T-helper 17 cell (primary cell): ENCODE data around the gene RALGAPA1. TPM values are rescaled to one million over a fixed set of nuclear protein-coding genes. Genes with fewer than 3 reads are reported as not detected.
A peak's percentile ranks its signal among the peaks of the same experiment; 100 is the strongest.

Experiments used
- ATAC-seq: fragments of 150-1000 bp; cut with Tn5 transposase; 2 replicates; pipeline ENCODE4 v1.10.0; 2021; ENCODE audit warnings: mild to moderate bottlenecking, moderate library complexity
- DNase-seq, 3 donors: peaks; one replicate each; pipeline versions ENCODE4 v3.0.0 to v3.0.0-alpha.2; 2020 to 2021
- H3K9me3 ChIP-seq: one replicate; pipeline ENCODE4 v1.7.0; 2013; ENCODE audit warnings: low read length, mild to moderate bottlenecking; ENCODE audit not compliant: control insufficient read depth, poor library complexity, severe bottlenecking
- H3K27ac Mint-ChIP-seq: one replicate; pipeline ENCODE4 v1.8.0; 2022; ENCODE audit warnings: mild to moderate bottlenecking, moderate library complexity, mixed read lengths
- H3K27me3 Mint-ChIP-seq: one replicate; pipeline ENCODE4 v1.8.0; 2022; ENCODE audit warnings: mixed read lengths
- H3K36me3 Mint-ChIP-seq: one replicate; pipeline ENCODE4 v1.8.0; 2022; ENCODE audit warnings: low read depth, mixed read lengths
- H3K4me1 Mint-ChIP-seq: one replicate; pipeline ENCODE4 v1.8.0; 2022; ENCODE audit warnings: mild to moderate bottlenecking, mixed read lengths
- H3K4me3 Mint-ChIP-seq: one replicate; pipeline ENCODE4 v1.8.0; 2022; ENCODE audit warnings: mild to moderate bottlenecking, moderate library complexity, mixed read lengths
- total RNA-seq, 4 donors: library from RNA in 2 of 4; stranded (reverse) in 2 of 4; gene quantifications; one replicate each; pipeline ENCODE4 v1.2.3 and lab custom pipeline; 2022 to 2026

Gene RALGAPA1
- total RNA-seq, 2 donors from 2014 or later, result 79.0 to 79.4 TPM

DNA sequence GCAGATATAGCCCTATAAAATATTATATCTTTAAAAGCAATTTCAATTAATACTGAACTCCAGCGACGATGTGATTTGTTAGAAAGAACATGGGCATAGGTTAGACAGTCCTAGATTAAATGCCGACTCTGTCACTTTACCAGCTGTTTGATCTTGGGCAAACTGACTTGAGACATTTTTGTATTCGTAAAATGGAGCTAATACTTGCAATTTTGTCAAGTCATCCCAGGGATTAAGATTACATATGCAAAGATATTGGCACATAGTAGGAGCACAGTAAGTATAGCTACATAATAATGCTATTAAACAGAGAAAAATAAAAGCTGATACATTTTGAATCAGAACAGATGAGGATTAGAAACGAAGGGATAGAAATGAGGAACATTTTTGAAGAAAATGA is 266.1 kb downstream of the RALGAPA1 start:
- Mint-ChIP-seq H3K27me3 (no peaks in the 10 kb centered on the region), H3K4me3 (no peak overlapping the region), H3K36me3 (peaks cover 3% of the 10 kb centered on the region), H3K27ac (no peak overlapping the region), H3K4me1 (no peaks in the 10 kb centered on the region)
- H3K9me3 ChIP-seq, result no peaks in the 10 kb centered on the region
- ATAC-seq, result no peak
- DNase-seq, result no peak

DNA sequence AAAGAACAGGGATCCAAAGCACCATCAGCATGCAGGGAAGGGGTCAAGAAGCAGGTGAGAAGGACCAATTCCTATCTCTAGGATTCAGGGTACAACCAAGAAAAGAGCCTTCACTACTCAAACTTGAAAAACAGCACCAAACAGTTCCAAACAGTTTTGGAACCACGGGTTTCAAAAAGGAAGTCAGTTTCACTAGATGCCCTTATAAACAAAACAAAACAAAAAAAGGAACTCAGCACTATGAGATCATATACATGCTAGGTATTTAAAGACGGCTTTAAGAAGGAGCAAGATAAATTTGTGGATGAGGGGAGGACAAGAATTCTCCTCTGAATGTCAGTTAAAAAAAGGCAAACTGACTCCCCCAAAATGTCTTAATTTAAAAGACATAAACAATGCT is 269.1 kb downstream of the RALGAPA1 start:
- no peak for DNase-seq
- Mint-ChIP-seq H3K36me3 (peaks cover 3% of the 10 kb centered on the region), H3K27ac (no peak overlapping the region), H3K4me3 (no peak overlapping the region), H3K27me3 (peaks cover 16% of the 10 kb centered on the region), H3K4me1 (peaks cover 7% of the 10 kb centered on the region)
- H3K9me3 ChIP-seq, result no peaks in the 10 kb centered on the region
- ATAC-seq, result no peak

DNA sequence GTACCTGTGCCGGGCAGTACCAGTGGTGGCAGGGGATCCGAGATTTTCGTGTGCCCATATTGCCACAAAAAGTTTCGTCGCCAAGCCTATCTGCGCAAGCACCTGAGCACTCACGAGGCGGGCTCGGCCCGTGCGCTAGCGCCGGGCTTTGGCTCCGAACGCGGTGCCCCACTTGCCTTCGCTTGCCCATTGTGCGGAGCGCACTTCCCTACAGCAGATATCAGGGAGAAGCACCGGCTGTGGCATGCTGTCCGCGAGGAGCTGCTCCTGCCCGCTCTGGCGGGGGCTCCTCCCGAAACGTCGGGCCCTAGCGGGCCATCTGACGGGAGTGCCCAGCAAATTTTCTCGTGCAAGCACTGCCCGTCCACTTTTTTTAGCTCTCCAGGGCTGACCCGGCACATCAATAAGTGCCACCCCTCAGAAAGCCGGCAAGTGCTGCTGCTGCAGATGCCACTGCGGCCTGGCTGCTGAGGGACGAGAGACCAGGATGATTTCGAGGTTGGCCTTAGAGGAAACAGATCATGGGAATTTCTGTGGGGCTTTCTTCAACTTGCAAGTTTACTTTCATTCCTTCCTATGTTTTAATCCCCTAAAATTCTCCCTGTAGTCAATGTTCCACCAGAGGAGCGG is 273.5 kb downstream of the RALGAPA1 start:
- DNase-seq (no peak), ATAC-seq (no peak)
- H3K27me3 Mint-ChIP-seq, result peaks cover 40% of the 10 kb centered on the region
- no peak overlapping the region for H3K27ac Mint-ChIP-seq
- H3K4me1 Mint-ChIP-seq, result peaks cover 13% of the 10 kb centered on the region
- peaks cover 5% of the 10 kb centered on the region for H3K36me3 Mint-ChIP-seq
- no peaks in the 10 kb centered on the region for H3K9me3 ChIP-seq
- H3K4me3 Mint-ChIP-seq, result peak overlapping the region; percentile 86

DNA sequence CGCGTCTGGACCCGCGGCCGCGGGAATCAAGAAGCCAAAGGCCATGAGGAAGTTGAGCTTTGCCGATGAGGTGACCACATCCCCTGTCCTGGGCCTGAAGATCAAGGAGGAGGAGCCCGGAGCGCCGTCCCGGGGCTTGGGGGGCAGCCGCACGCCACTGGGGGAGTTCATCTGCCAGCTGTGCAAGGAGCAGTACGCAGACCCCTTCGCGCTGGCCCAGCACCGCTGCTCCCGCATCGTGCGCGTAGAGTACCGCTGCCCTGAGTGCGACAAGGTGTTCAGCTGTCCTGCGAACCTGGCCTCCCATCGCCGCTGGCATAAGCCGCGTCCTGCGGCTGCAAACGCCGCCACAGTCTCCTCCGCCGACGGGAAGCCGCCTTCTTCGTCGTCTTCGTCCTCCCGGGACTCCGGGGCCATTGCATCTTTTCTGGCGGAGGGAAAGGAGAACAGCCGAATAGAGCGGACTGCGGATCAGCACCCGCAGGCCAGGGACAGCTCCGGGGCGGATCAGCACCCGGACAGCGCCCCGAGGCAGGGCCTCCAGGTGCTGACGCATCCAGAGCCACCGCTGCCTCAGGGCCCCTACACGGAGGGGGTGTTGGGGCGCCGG is 274.1 kb downstream of the RALGAPA1 start:
- H3K9me3 ChIP-seq, result no peaks in the 10 kb centered on the region
- ATAC-seq, result peak; percentile 86
- Mint-ChIP-seq H3K36me3 (peaks cover 5% of the 10 kb centered on the region), H3K4me1 (peaks cover 13% of the 10 kb centered on the region), H3K4me3 (peak overlapping the region; percentile 86), H3K27me3 (peaks cover 46% of the 10 kb centered on the region), H3K27ac (no peak overlapping the region)
- peak; percentile 42 to 62 (median 43) for DNase-seq

DNA sequence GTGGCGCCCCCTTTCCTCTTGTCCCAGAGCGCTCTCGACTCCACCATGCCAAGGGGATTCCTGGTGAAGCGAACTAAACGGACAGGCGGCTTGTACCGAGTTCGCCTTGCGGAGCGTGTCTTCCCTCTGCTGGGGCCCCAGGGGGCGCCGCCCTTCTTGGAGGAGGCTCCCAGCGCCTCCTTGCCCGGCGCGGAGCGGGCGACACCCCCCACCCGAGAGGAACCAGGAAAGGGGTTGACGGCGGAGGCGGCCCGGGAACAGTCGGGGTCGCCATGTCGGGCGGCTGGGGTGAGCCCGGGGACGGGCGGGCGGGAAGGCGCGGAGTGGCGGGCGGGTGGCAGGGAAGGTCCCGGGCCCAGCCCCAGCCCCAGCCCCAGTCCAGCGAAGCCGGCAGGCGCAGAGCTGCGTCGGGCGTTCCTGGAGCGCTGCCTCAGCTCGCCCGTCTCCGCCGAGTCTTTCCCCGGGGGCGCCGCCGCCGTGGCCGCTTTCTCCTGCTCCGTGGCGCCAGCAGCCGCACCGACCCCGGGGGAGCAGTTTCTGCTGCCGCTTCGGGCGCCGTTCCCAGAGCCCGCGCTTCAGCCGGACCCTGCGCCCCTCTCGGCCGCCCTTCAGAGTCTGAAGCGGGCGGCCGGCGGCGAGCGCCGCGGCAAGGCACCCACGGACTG is 274.8 kb downstream of the RALGAPA1 start:
- no peak overlapping the region for H3K27ac Mint-ChIP-seq
- DNase-seq (no peak), ATAC-seq (peak; percentile 38)
- H3K9me3 ChIP-seq, result no peaks in the 10 kb centered on the region
- peak overlapping the region; percentile 87 for H3K4me3 Mint-ChIP-seq
- peaks cover 53% of the 10 kb centered on the region for H3K27me3 Mint-ChIP-seq
- peaks cover 5% of the 10 kb centered on the region for H3K36me3 Mint-ChIP-seq
- peaks cover 13% of the 10 kb centered on the region for H3K4me1 Mint-ChIP-seq

DNA sequence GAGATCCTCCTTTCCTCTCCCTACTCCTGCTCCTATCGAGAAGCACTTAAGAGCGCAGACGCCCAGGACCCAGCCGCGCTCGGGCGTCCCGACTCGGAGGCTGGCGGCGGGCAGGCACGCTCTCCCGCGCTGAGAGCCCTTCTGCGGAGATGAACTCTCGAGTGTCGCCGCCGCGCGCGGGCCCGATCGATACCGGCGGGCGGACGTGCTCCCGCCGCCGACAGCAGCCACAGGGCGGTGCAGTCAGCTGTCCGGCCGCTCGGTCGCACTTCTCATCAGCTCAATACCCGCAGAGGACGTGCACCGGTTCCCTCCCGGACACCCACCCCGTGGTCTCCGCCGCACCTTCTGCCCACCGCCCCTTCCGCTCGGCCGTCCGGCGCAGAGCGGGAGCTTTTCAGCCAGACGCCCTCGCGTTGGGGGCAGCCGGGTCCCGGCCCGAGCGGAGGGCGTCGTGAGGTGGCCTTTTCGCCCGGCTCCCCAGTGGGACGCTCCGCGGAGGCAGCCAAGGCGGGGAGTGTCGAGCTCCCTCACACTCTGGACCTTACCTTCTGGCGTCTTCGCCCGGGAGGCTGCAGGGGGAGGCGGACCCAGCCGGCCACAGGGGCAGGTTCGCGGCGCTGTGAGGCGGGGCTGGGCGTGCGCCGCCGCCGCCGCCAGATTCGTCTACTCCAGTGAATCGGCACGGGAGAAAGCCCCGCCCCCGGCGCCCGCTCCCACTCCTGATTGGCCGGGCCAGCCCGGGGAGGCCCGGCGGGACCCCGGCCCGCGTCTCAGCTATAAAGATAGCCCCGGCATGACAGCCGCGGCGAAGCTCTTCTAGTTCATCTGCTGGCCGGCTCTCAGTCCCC is 275.5 kb downstream of the RALGAPA1 start, which contains the start of gene INSM2:
Gene INSM2 (plus strand): TSS at position 808 of the 851 bp plus-strand sequence. CDS start 89 bp downstream, outside the sequence.
- Mint-ChIP-seq H3K4me1 (peaks cover 13% of the 10 kb centered on the region), H3K36me3 (peaks cover 5% of the 10 kb centered on the region), H3K27ac (no peak within 1 kb of the TSS), H3K4me3 (peak within 1 kb of the TSS; percentile 87), H3K27me3 (peaks cover 60% of the 10 kb centered on the region)
- ATAC-seq, result peak; percentile 71
- H3K9me3 ChIP-seq, result no peaks in the 10 kb centered on the region
- DNase-seq, result peak in 2 of 3 donors; percentile 23 to 41

DNA sequence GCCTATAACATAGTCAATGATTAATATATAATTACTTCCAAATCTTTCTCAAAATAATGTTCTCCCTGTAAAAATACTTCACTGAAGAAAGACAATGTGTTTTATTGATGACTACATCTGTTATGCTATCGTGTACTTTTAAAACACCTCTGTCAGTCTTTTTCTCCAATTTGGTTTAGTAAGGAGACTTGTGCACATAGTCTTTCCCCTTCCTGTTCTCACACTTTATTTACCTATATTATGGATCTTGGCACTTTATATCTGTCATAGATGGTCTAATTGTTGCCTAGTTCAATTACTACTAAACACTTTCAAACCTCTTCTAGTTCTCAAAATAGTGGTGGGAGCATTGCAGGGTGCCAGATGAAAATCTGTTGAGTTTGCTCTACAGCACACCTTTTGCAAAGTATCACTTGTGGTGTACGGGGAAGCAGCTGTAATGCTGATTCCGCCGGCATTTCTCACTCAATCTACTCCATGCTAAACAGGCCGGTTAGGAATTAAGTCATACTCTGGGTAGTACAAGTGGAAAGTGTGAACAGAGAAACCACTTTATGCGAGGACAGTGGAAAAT is 276.2 kb downstream of the RALGAPA1 start:
- Mint-ChIP-seq H3K4me1 (peaks cover 13% of the 10 kb centered on the region), H3K4me3 (peak overlapping the region; percentile 87), H3K27ac (no peak overlapping the region), H3K36me3 (peaks cover 5% of the 10 kb centered on the region), H3K27me3 (peaks cover 65% of the 10 kb centered on the region)
- DNase-seq (no peak), ATAC-seq (no peak)
- no peaks in the 10 kb centered on the region for H3K9me3 ChIP-seq

DNA sequence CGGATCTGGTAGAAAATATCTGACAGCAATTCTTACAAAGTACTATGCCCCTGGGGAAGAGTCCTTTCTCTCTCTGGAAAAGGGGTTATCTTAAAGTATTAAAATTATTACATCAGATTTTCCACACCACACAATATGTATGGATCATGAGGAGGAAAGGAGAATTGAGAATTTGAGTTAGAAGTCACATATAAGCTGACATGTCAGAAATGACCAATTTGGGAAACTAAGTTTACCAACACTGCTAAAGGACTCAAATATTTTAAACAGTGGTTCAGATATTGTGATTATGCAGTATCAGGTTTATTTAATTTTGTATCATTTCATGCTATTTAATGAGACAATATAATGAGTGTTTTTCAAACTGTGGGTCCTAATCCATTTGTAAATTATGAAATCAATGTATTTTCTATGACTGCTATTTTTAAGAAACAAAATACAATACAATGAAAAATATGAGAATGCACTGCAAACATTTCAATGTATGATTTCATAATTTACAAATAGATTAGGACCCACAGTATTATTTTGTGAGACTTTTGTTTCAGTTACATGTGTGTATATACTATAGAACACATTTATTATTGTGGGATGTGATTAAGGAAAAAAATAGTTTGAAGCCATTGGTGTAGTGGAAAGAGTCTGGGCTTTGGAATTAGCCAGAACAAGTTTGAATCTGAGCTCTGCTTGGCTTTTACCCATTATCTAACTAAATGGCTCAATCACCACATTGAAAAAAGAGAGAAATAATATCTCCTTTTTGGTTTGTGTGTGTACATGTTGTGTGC is 276.9 kb downstream of the RALGAPA1 start:
- H3K9me3 ChIP-seq, result no peaks in the 10 kb centered on the region
- no peak for ATAC-seq
- no peak overlapping the region for H3K27ac Mint-ChIP-seq
- no peak for DNase-seq
- H3K27me3 Mint-ChIP-seq, result peaks cover 65% of the 10 kb centered on the region
- peaks cover 11% of the 10 kb centered on the region for H3K4me1 Mint-ChIP-seq
- H3K4me3 Mint-ChIP-seq, result no peak overlapping the region
- H3K36me3 Mint-ChIP-seq, result peaks cover 5% of the 10 kb centered on the region

DNA sequence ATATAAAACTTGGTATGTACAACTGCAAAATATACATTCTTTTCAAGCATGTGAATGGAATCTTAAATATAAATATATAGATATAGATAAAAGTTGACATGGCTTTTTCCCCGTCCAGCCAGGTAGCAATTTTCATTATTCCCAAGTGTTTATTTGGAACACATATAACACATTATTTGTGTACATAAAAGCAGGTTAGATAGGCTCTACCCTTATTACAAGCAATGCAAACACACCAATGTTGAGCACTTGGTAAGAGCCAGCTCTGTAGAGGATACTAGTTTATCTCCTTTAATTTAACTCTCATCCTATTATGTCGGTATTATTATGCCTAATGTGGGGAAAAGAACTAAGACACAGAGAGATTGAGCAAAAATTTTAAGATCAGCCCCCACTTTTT is 282.1 kb downstream of the RALGAPA1 start:
- H3K36me3 Mint-ChIP-seq, result peaks cover 2% of the 10 kb centered on the region
- DNase-seq, result no peak
- no peaks in the 10 kb centered on the region for H3K4me1 Mint-ChIP-seq
- H3K27me3 Mint-ChIP-seq, result peaks cover 41% of the 10 kb centered on the region
- H3K27ac Mint-ChIP-seq, result no peak overlapping the region
- ATAC-seq, result no peak
- no peak overlapping the region for H3K4me3 Mint-ChIP-seq
- no peaks in the 10 kb centered on the region for H3K9me3 ChIP-seq

DNA sequence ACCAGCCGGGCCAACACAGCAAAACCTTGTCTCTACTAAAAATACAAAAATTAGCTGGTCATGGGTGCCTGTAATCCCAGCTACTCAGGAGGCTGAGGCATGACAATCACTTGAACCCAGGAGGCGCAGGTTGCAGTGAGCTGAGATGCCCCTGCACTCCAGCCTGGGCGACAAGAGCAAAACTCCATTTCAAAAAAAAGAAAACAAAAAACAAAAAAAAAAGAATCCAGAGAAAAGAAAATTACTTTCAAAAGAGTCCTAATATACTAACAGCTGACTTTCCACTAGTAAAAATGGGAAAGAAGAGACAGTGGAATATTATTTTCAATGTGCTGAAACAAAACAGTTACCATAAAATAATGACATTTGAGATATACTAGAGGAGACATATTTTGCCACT is 283.4 kb downstream of the RALGAPA1 start:
- DNase-seq (no peak), ATAC-seq (no peak)
- H3K9me3 ChIP-seq, result no peaks in the 10 kb centered on the region
- no peaks in the 10 kb centered on the region for H3K4me1 Mint-ChIP-seq
- no peak overlapping the region for H3K27ac Mint-ChIP-seq
- peaks cover 38% of the 10 kb centered on the region for H3K27me3 Mint-ChIP-seq
- H3K36me3 Mint-ChIP-seq, result peaks cover 2% of the 10 kb centered on the region
- no peak overlapping the region for H3K4me3 Mint-ChIP-seq

DNA sequence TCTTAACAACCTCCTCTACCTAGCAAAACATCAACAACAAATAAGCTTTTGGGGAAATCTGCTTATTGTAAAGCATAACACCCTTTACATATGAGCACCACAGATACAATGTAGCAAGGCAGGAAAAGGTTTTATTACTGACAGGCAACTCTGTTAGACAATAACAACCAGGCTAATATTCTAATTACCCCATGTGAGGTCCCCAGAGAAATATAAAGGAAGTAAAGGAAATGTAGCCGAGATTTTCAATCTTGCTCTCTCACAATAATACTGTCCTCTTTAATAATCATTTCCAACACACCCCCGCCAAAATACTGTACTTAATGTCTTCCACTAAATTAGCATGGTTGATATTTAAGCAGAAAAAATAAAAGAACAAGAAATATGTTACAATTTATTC is 289.1 kb downstream of the RALGAPA1 start:
- peaks cover 31% of the 10 kb centered on the region for H3K27me3 Mint-ChIP-seq
- DNase-seq, result no peak
- no peaks in the 10 kb centered on the region for H3K36me3 Mint-ChIP-seq
- H3K4me3 Mint-ChIP-seq, result no peak overlapping the region
- ATAC-seq, result no peak
- no peaks in the 10 kb centered on the region for H3K4me1 Mint-ChIP-seq
- no peak overlapping the region for H3K27ac Mint-ChIP-seq
- no peaks in the 10 kb centered on the region for H3K9me3 ChIP-seq

DNA sequence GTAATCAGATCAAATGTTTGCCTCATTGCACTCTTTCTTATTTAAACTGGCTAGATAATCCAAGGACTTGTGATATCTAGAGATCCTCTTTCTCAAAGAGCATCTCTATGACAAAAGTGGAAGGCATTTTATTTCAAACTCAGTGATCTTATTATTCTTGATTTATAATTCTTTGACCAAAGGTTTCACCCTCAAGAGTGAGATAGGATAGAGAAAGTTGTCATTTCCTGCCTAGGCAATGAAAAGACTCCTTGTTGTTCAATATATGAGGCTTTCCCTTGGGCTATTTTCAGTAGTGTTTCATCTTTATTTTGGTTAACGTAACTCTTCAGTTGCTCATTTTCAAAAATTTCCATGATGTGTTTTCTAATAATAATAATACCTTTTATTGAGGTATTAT is 293.2 kb downstream of the RALGAPA1 start:
- ATAC-seq, result no peak
- no peak overlapping the region for H3K4me3 Mint-ChIP-seq
- H3K36me3 Mint-ChIP-seq, result no peaks in the 10 kb centered on the region
- H3K27ac Mint-ChIP-seq, result no peak overlapping the region
- no peaks in the 10 kb centered on the region for H3K9me3 ChIP-seq
- H3K4me1 Mint-ChIP-seq, result no peaks in the 10 kb centered on the region
- peaks cover 22% of the 10 kb centered on the region for H3K27me3 Mint-ChIP-seq
- DNase-seq, result no peak
